PC-3 (cell line): Measurements from ENCODE around the gene HADHB. TPM values are rescaled to one million over a fixed set of nuclear protein-coding genes. Genes with fewer than 3 reads are reported as not detected.

Experiments
- ATAC-seq: fragments of 200-7000 bp; cut with Tn5 transposase; 2 replicates; pipeline ENCODE4 v1.9.1; 2020; ENCODE audit warnings: mild to moderate bottlenecking, moderate library complexity
- BruUV-seq: library from RNA; stranded (reverse); fragments of 400-500 nt; replicated peaks from 2 replicates; lab custom pipeline; 2021; lab: Mats Ljungman, UMichigan
- CTCF ChIA-PET: fragments of 300-600 bp; sonication (Branson Sonifier 250); formaldehyde crosslinking; loops from one replicate; lab custom pipeline; 2022; ENCODE audit warnings: antibody characterized with exemption; lab: Charles Lee
- POLR2A ChIA-PET: fragments of 300-600 bp; sonication (Branson Sonifier 250); formaldehyde crosslinking; loops from one replicate; lab custom pipeline; 2022; ENCODE audit warnings: antibody characterized with exemption; ENCODE audit not compliant: unreplicated experiment; lab: Charles Lee
- DNase-seq: peaks from one replicate; pipeline ENCODE4 v3.0.0-alpha.2; 2015
- H2AFZ ChIP-seq: fragments of 300-600 bp; sonication (generic); 2 replicates; pipeline ENCODE4 v1.6.0; 2016; ENCODE audit warnings: antibody characterized with exemption, low read length
- H3F3A ChIP-seq: fragments of 300-600 bp; sonication (generic); one replicate; pipeline ENCODE4 v1.6.0; 2017; ENCODE audit warnings: antibody characterized with exemption, low read length, control low read depth, mild to moderate bottlenecking; ENCODE audit not compliant: unreplicated experiment
- H3K27ac ChIP-seq: fragments of 300-600 bp; sonication (generic); 2 replicates; pipeline ENCODE4 v1.5.1; 2016; ENCODE audit warnings: mild to moderate bottlenecking, low read length
- H3K27me3 ChIP-seq: fragments of 300-600 bp; sonication (generic); 2 replicates; pipeline ENCODE4 v1.6.1; 2016; ENCODE audit warnings: low read length, mixed read lengths
- H3K36me3 ChIP-seq: fragments of 300-600 bp; sonication (generic); 2 replicates; pipeline ENCODE4 v1.6.1; 2016; ENCODE audit warnings: low read depth, mixed run types, low read length, mixed read lengths
- H3K4me1 ChIP-seq: fragments of 300-600 bp; sonication (generic); 2 replicates; pipeline ENCODE4 v1.5.1; 2016; ENCODE audit warnings: low read length; ENCODE audit not compliant: insufficient read depth
- H3K4me2 ChIP-seq: fragments of 300-600 bp; sonication (generic); 2 replicates; pipeline ENCODE4 v1.6.0; 2016; ENCODE audit warnings: low read length
- H3K4me3 ChIP-seq: fragments of 300-600 bp; sonication (generic); 2 replicates; pipeline ENCODE4 v1.5.1; 2016; ENCODE audit warnings: mild to moderate bottlenecking, low read length, mixed read lengths
- H3K79me2 ChIP-seq: fragments of 300-600 bp; sonication (generic); 2 replicates; pipeline ENCODE4 v1.6.1; 2017; ENCODE audit warnings: low read length, mixed read lengths
- H3K9ac ChIP-seq: fragments of 300-600 bp; sonication (generic); 2 replicates; pipeline ENCODE4 v1.6.0; 2016; ENCODE audit warnings: mild to moderate bottlenecking, low read length
- H3K9me2 ChIP-seq: fragments of 300-600 bp; sonication (generic); replicated peaks from 2 replicates; pipeline ENCODE4 v1.6.1; 2016; ENCODE audit warnings: mixed run types, low read length, mixed read lengths
- H3K9me3 ChIP-seq: fragments of 300-600 bp; sonication (generic); 2 replicates; pipeline ENCODE4 v1.6.1; 2016; ENCODE audit warnings: low read length, mixed read lengths
- H4K20me1 ChIP-seq: fragments of 300-600 bp; sonication (generic); 2 replicates; pipeline ENCODE4 v1.6.1; 2016; ENCODE audit warnings: low read length, mixed read lengths
- CTCF ChIP-seq: fragments of 300-600 bp; sonication (generic); conservative IDR thresholded peaks from 2 replicates; pipeline ENCODE4 v1.5.1; 2017; ENCODE audit warnings: antibody characterized with exemption, low read depth, mild to moderate bottlenecking, low read length
- EZH2 ChIP-seq: fragments of 300-600 bp; sonication (generic); IDR thresholded peaks from one replicate; pipeline ENCODE4 v1.6.1; 2017; ENCODE audit warnings: antibody characterized with exemption, mild to moderate bottlenecking, low read length; ENCODE audit not compliant: unreplicated experiment
- EZH2phosphoT487 ChIP-seq: fragments of 300-600 bp; sonication (generic); IDR thresholded peaks from 2 replicates; pipeline ENCODE4 v1.6.1; 2018; ENCODE audit warnings: mild to moderate bottlenecking, antibody characterized with exemption, low read length, borderline replicate concordance
- intact Hi-C: fragments of 100-400 bp; cut with micrococcal nuclease; formaldehyde crosslinking; loops from 2 replicates; pipeline ENCODE4 v1.9.0; 2023
- total RNA-seq: library from RNA; depleted of rRNA; stranded (reverse); fragments of >200 nt; gene quantifications from 2 replicates; pipeline ENCODE4 v1.2.3, GENCODE V29; 2014

HADHB gene
- total RNA-seq, 1 experiment from 2014 or later = 72.3 TPM

- Histone ChIP-seq H3K4me2 (no peak overlapping the region), H3F3A (no peaks in the 10 kb centered on the region), H3K4me1 (no peaks in the 10 kb centered on the region), H4K20me1 (no peaks in the 10 kb centered on the region), H3K9me2 (no peaks in the 10 kb centered on the region), H3K79me2 (no peaks in the 10 kb centered on the region), H3K27me3 (no peaks in the 10 kb centered on the region), H3K4me3 (no peak overlapping the region), H3K27ac (no peak overlapping the region), H3K9ac (no peak overlapping the region), H3K9me3 (no peaks in the 10 kb centered on the region), H2AFZ (no peak overlapping the region), H3K36me3 (peaks cover 44% of the 10 kb centered on the region)
- no peak for DNase-seq
- intact Hi-C loops = no loop called here
- POLR2A ChIA-PET = no interaction called here
- no peak for TF ChIP-seq EZH2phosphoT487
- TF ChIP-seq CTCF = no peak
- TF ChIP-seq EZH2 = no peak
- no TSS peak for BruUV-seq
- ATAC-seq = no peak
- CTCF ChIA-PET = no interaction called here
These were observed 21.7 kb upstream of the HADHB start for GRCh38 chr2:26223018-26223417.

GRCh38 chr2:26224095-26224494 lies 20.6 kb upstream of the HADHB start:
- Histone ChIP-seq H3K9me3 (no peaks in the 10 kb centered on the region), H3F3A (no peaks in the 10 kb centered on the region), H3K27ac (no peak overlapping the region), H4K20me1 (no peaks in the 10 kb centered on the region), H3K4me3 (no peak overlapping the region), H3K27me3 (no peaks in the 10 kb centered on the region), H3K9me2 (no peaks in the 10 kb centered on the region), H3K9ac (no peak overlapping the region), H3K36me3 (peaks cover 51% of the 10 kb centered on the region), H3K4me2 (no peak overlapping the region), H3K79me2 (no peaks in the 10 kb centered on the region), H2AFZ (no peak overlapping the region), H3K4me1 (no peaks in the 10 kb centered on the region)
- TF ChIP-seq EZH2 (no peak), CTCF (no peak), EZH2phosphoT487 (no peak)
- ChIA-PET POLR2A (no interaction called here), CTCF (no interaction called here)
- BruUV-seq = no TSS peak
- intact Hi-C loops = no loop called here
- no peak for DNase-seq
- ATAC-seq = no peak

GRCh38 chr2:26229595-26229994 lies 15.1 kb upstream of the HADHB start:
- BruUV-seq = TSS peak; percentile 16
- TF ChIP-seq EZH2 = no peak
- no peak for TF ChIP-seq EZH2phosphoT487
- no peak for TF ChIP-seq CTCF
- Histone ChIP-seq H3K9me2 (no peaks in the 10 kb centered on the region), H4K20me1 (no peaks in the 10 kb centered on the region), H3F3A (no peaks in the 10 kb centered on the region), H2AFZ (no peak overlapping the region), H3K27me3 (no peaks in the 10 kb centered on the region), H3K4me2 (no peak overlapping the region), H3K79me2 (no peaks in the 10 kb centered on the region), H3K36me3 (peaks cover 68% of the 10 kb centered on the region), H3K9me3 (no peaks in the 10 kb centered on the region), H3K4me3 (no peak overlapping the region), H3K27ac (no peak overlapping the region), H3K4me1 (no peaks in the 10 kb centered on the region), H3K9ac (no peak overlapping the region)
- ATAC-seq = no peak
- intact Hi-C loops = no loop called here
- DNase-seq = no peak
- POLR2A ChIA-PET = interaction anchor here (0.6 kb wide), 1 partner anchor 293 kb away, joined by 3 read pairs; no protein-coding TSS in a partner anchor
- CTCF ChIA-PET = no interaction called here
